ENCODE results near the gene MOGAT1. TPM values are rescaled to one million over a fixed set of nuclear protein-coding genes. Genes with fewer than 3 reads are reported as not detected.

Gene MOGAT1
- total RNA-seq, 1 experiment from 2014 or later, result not detected

- no peak overlapping the region for H3K4ac ChIP-seq (ENCODE audit: low read depth, low read length)
- no peak overlapping the region for H3T11ph ChIP-seq (ENCODE audit: low read length)
- H3K4me3 Mint-ChIP-seq, result no peak overlapping the region
- H3K4me1 ChIP-seq (ENCODE audit: insufficient read depth, low read length), result no peaks in the 10 kb centered on the region; the same call in 1 of the 2 replicates
- H4K5ac ChIP-seq (ENCODE audit: insufficient read length, low read depth, low read length), result no peak overlapping the region
- H4K91ac ChIP-seq (ENCODE audit: insufficient read length, low read depth, low read length), result no peak overlapping the region
- no CpG with 5 or more reads among the region's 3 CpGs for WGBS (ENCODE audit: extremely low coverage, insufficient read length, low lambda C conversion rate)
- peaks cover 2 to 3% of the 10 kb centered on the region in 2 experiments; a peak in 2 of 5 replicates for H3K9me3 Mint-ChIP-seq
- no peak overlapping the region for H3K4me2 ChIP-seq (ENCODE audit: insufficient read depth, insufficient read length, low read length)
- TF ChIP-seq CTCF (conservative IDR thresholded peaks at IDR 0.05), result no peak
- H3K56ac ChIP-seq (ENCODE audit: insufficient read length, low read depth, low read length), result no peak overlapping the region
- H2AK5ac ChIP-seq (ENCODE audit: insufficient read length, low read length), result no peak overlapping the region
- H2AFZ ChIP-seq (ENCODE audit: low read length), result no peak overlapping the region
- H2BK12ac ChIP-seq (ENCODE audit: insufficient read length, low read depth, low read length), result no peak overlapping the region
- H2BK120ac ChIP-seq (ENCODE audit: low read depth, low read length, poor library complexity, severe bottlenecking), result no peak overlapping the region
- no peak overlapping the region for H2BK20ac ChIP-seq (ENCODE audit: low read depth, low read length, poor library complexity, severe bottlenecking)
- H3K9me3 ChIP-seq (ENCODE audit: control insufficient read depth, low read depth, low read length), result no peaks in the 10 kb centered on the region
- H3K14ac ChIP-seq (ENCODE audit: insufficient read depth, low read length), result no peak overlapping the region
- H3K27me3 ChIP-seq (ENCODE audit: insufficient read depth, low read length), result no peaks in the 10 kb centered on the region
- no peak overlapping the region for H2BK5ac ChIP-seq (ENCODE audit: insufficient read length, low read length)
- H2BK15ac ChIP-seq (ENCODE audit: low read depth, low read length), result no peak overlapping the region
- no peaks in the 10 kb centered on the region for H3K79me1 ChIP-seq (ENCODE audit: insufficient read depth, low read depth, low read length, poor library complexity, severe bottlenecking)
- H3K4me1 Mint-ChIP-seq, result peaks cover 23 to 30% of the 10 kb centered on the region in 2 experiments
- H3K36me3 Mint-ChIP-seq (ENCODE audit: insufficient read depth in 1 of 3, low read depth in 3 of 3), result peaks cover 0 to 2% (median 0%) of the 10 kb centered on the region in 3 experiments; a peak in 1 of 7 replicates
- no peak overlapping the region for H3K18ac ChIP-seq (ENCODE audit: insufficient read length, low read depth, low read length)
- H3K27me3 Mint-ChIP-seq (ENCODE audit: low read depth), result peaks cover 1% of the 10 kb centered on the region; the same call in 1 of the 2 replicates
- DNase-seq, result no peak
- H3K9ac ChIP-seq (ENCODE audit: extremely low read depth, insufficient read length, low read length), result no peak overlapping the region
- no peak overlapping the region for H3K27ac ChIP-seq (ENCODE audit: insufficient read length, low read depth, low read length)
- H3K23me2 ChIP-seq (ENCODE audit: insufficient read length, low read depth, low read length, poor library complexity, severe bottlenecking), result no peaks in the 10 kb centered on the region
- no peak overlapping the region for H4K8ac ChIP-seq (replicated peaks; ENCODE audit: insufficient read length, low read depth, low read length)
- H3K27ac Mint-ChIP-seq, result peak overlapping the region in 1 of 3 experiments; percentile 97; a peak in 3 of 7 replicates
- no peaks in the 10 kb centered on the region for H3K79me2 ChIP-seq (ENCODE audit: insufficient read depth, low read length)
- no peak overlapping the region for H3K23ac ChIP-seq (ENCODE audit: insufficient read length, low read depth, low read length)
- no peaks in the 10 kb centered on the region for H4K20me1 ChIP-seq (ENCODE audit: control insufficient read depth, insufficient read depth, insufficient read length)
Measured at GRCh38 chr2:222707102-222707688, 35.7 kb downstream of the MOGAT1 start.

All from H9 (cell line).